AG09309 (cell line): ENCODE data around the gene ABLIM2.

Experiments
- DNase-seq: peaks from one replicate; pipeline ENCODE4 v3.0.0-alpha.2; 2010; ENCODE audit warnings: low read depth
- H3K4me3 ChIP-seq: 2 replicates; pipeline ENCODE4 v1.5.1; 2011; ENCODE audit warnings: mild to moderate bottlenecking, low read depth, low read length, moderate library complexity; ENCODE audit not compliant: control insufficient read depth
- CTCF ChIP-seq: IDR thresholded peaks from 2 replicates; pipeline ENCODE4 v1.5.1; 2011; ENCODE audit warnings: mild to moderate bottlenecking, low read depth, low read length, inconsistent platforms; ENCODE audit not compliant: insufficient read depth, control insufficient read depth; ENCODE audit errors: missing control alignments

ABLIM2 gene

GRCh38 chr4:8148785-8149435, 9.7 kb downstream of the ABLIM2 start:
- no peak for TF ChIP-seq CTCF
- H3K4me3 ChIP-seq, result no peak overlapping the region
- DNase-seq, result no peak

GRCh38 chr4:8148159-8148558, 10.5 kb downstream of the ABLIM2 start:
- DNase-seq, result no peak
- no peak for TF ChIP-seq CTCF
- no peak overlapping the region for H3K4me3 ChIP-seq

GRCh38 chr4:8147231-8147970, 11.2 kb downstream of the ABLIM2 start:
- DNase-seq, result no peak
- no peak overlapping the region for H3K4me3 ChIP-seq
- no peak for TF ChIP-seq CTCF

- H3K4me3 ChIP-seq, result no peak overlapping the region
- no peak for DNase-seq
- TF ChIP-seq CTCF, result no peak
Observed at GRCh38 chr4:8146157-8146556, 12.5 kb downstream of the ABLIM2 start.

GRCh38 chr4:8144359-8144758, 14.3 kb downstream of the ABLIM2 start:
- H3K4me3 ChIP-seq, result no peak overlapping the region
- no peak for DNase-seq
- no peak for TF ChIP-seq CTCF

- H3K4me3 ChIP-seq, result no peak overlapping the region
- no peak for DNase-seq
- TF ChIP-seq CTCF, result no peak
Observed at GRCh38 chr4:8143392-8144140, 15.0 kb downstream of the ABLIM2 start.
